HEK293T (cell line): ENCODE results near the gene POLR2E.

Experiments used
- ARNT ChIP-seq: fragments of 450-650 bp; IDR thresholded peaks from 2 replicates; pipeline ENCODE4 v1.6.1; 2017; ENCODE audit warnings: mild to moderate bottlenecking
- BHLHE40 ChIP-seq: fragments of 450-650 bp; IDR thresholded peaks from 2 replicates; pipeline ENCODE4 v1.6.1; 2016; ENCODE audit warnings: mild to moderate bottlenecking, moderate library complexity, borderline replicate concordance
- CTBP1 ChIP-seq: fragments of 450-650 bp; IDR thresholded peaks from 2 replicates; pipeline ENCODE4 v1.6.1; 2016; ENCODE audit warnings: borderline replicate concordance
- ELF4 ChIP-seq: fragments of 450-650 bp; IDR thresholded peaks from 2 replicates; pipeline ENCODE4 v1.6.1; 2017; ENCODE audit warnings: antibody characterized with exemption
- FOXA1 ChIP-seq: fragments of 450-650 bp; IDR thresholded peaks from 2 replicates; pipeline ENCODE4 v1.6.1; 2016; ENCODE audit warnings: mild to moderate bottlenecking
- FOXK2 ChIP-seq: fragments of 450-650 bp; IDR thresholded peaks from 2 replicates; pipeline ENCODE4 v1.6.1; 2016; ENCODE audit warnings: mild to moderate bottlenecking
- HDGF ChIP-seq: fragments of 450-650 bp; IDR thresholded peaks from 2 replicates; pipeline ENCODE4 v1.6.1; 2017; ENCODE audit warnings: antibody characterized with exemption, borderline replicate concordance
- L3MBTL2 ChIP-seq: fragments of 450-650 bp; conservative IDR thresholded peaks from 2 replicates; pipeline ENCODE4 v1.6.1; 2016; ENCODE audit warnings: mild to moderate bottlenecking
- LEF1 ChIP-seq: fragments of 450-650 bp; IDR thresholded peaks from 2 replicates; pipeline ENCODE4 v1.6.1; 2017; ENCODE audit warnings: mild to moderate bottlenecking, borderline replicate concordance
- NFRKB ChIP-seq: fragments of 450-650 bp; IDR thresholded peaks from 2 replicates; pipeline ENCODE4 v1.6.1; 2016; ENCODE audit warnings: mild to moderate bottlenecking, moderate library complexity
- SP1 ChIP-seq: fragments of 450-650 bp; IDR thresholded peaks from 2 replicates; pipeline ENCODE4 v1.6.1; 2017
- SUZ12 ChIP-seq: fragments of 450-650 bp; IDR thresholded peaks from 2 replicates; pipeline ENCODE4 v1.6.1; 2016; ENCODE audit warnings: mild to moderate bottlenecking
- TARDBP ChIP-seq: fragments of 450-650 bp; IDR thresholded peaks from 2 replicates; pipeline ENCODE4 v1.6.1; 2016
- ZNF384 ChIP-seq: fragments of 450-650 bp; IDR thresholded peaks from 2 replicates; pipeline ENCODE4 v1.6.1; 2016

GRCh38 chr19:1105873-1106840 is 11.0 kb upstream of the POLR2E start:
- TF ChIP-seq CTBP1 (no peak), LEF1 (no peak), TARDBP (no peak), FOXA1 (no peak), SUZ12 (no peak), BHLHE40 (no peak), SP1 (no peak), ARNT (no peak), HDGF (no peak), FOXK2 (no peak), ZNF384 (no peak), ELF4 (no peak), NFRKB (no peak), L3MBTL2 (no peak)
